Stimulated activated CD4-positive, alpha-beta T cell treated with anti-CD3 and anti-CD28 coated beads, TNF-alpha, amount 100 ng/mL, for 24 hours (primary cell): ENCODE measurements around the gene PSG4.
"Not testable (repeated sequence)": the region's sequence is repeated elsewhere in the genome, so short reads cannot be mapped to it uniquely, and the experiment has no call there.

Experiments
- DNase-seq, 3 experiments: peaks; one replicate each; pipeline ENCODE4 v3.0.0-alpha.2; 2020; ENCODE audit warnings: low read depth in 3 of 3

The PSG4 gene

DNA sequence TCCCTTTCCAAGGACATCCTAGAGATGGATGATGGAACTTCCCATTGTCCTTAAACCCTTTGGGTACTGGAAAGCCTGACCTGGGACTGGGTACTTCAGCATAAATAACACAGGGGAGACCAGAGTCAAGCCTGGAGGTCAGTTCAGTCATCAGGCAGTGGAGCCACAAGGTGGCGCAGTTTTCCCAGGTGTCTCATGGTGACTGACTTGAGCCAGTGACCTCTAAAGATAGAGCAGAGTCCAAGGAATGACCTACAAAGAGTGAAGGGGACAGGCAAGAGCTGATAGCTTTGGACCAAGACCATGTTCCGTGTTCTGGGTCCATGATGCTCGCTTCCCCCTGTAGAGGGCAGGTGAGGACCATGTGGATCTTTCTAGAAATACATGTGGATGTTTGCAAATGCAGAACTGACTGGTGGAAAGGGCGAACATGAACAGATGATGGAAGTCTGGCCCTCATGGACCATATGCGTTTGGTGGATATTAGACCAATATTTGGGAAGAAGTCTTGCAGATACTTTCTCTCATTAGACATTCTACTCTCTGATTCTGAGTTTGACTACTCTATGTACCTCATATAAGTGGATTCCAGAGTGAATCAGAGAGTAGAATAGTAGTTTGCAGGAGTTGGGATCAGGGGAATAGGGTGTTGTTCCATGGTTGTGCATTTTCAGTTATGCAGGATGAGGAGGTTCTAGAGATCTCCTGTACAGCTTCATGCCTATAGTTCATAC lies 6.6 kb downstream of the PSG4 start:
- not testable (repeated sequence) for DNase-seq

DNA sequence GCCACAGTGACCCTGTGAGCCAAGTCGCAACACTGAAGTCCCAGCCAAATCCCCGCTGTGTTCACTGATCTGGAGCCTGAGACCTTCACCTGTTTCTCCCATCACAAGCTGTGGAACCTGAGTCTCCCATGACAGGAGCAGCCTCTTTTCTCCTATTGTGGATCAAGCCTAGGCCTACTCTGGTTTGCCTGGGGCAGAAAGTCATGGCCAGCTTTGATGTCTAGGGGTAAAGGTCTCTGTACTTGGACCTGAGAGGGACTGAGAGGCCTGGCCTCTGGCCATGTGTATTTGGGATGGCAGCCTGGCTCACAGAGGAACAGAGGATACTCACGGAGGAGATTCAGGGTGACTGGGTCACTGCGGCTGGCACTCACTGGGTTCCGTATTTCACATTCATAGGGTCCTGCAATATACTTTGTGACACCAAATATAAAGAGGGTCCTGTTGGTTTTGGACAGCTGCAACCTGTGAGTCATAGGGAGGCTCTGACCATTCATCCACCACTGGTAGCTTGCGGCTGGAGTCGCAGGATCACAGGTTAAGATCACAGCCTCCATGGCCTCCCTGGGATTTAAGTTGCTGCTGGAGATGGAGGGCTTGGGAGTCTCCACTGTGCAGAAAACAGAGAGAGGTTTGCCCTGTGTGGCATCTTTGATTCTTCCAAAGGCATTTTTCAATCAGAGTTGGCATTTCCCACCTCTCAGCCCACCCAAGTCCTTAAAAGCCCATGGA lies 7.6 kb downstream of the PSG4 start:
- not testable (repeated sequence) for DNase-seq

DNA sequence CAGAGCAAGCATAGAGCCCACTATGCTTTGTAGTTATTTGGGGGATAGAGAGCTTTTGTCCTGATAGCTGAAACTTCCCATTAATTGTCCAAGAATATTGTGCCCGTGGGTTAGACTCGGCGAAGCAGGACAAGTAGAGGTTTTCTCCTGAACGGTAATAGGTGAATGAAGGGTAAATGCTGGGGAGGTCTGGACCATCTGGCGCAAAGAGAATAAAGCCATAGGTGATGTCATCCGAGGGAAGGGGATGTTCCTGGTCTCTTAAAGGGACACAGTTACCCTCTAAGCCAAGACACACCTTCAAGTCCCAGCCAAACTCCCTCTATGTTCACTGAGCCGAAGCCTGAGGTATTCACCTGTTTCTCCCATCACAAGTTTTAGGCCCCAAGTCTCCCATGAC lies 11.0 kb downstream of the PSG4 start:
- DNase-seq: not testable (repeated sequence)

DNA sequence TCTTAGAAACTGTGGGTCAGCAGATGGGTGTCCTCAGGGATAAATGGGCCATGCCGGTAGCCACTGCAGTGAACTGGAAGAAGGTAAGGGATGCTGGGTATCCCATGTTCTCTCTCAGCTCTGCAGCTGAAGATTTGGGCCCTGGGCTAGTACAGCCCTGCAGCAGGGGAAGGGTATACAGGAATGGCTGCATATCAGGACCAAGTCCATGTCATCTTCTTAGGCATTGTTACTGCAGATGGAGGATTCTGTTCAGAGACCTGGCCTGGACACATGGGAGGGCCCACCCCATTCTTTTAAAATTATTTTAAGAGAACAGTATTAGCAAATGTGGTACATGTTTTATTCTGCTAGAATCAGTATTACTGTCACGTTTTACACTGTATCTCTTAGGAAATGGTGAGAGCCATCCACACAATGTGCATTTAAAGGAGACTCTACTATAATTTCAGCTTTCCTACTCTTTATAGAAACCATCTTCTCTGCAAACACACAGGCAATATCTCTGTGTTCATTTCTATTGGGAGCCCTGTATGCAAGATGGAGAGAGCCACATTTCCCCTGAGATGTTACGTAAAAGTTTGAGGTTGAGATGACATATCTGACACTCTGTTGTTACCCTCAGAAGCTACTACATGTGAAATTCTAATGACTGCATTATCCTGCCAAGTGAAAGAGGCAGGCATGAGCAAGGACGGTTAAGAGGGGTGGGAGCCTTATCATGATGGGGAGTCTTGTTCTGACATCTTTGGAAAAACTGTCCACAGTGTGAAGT lies 12.9 kb downstream of the PSG4 start:
- DNase-seq: not testable (repeated sequence)

DNA sequence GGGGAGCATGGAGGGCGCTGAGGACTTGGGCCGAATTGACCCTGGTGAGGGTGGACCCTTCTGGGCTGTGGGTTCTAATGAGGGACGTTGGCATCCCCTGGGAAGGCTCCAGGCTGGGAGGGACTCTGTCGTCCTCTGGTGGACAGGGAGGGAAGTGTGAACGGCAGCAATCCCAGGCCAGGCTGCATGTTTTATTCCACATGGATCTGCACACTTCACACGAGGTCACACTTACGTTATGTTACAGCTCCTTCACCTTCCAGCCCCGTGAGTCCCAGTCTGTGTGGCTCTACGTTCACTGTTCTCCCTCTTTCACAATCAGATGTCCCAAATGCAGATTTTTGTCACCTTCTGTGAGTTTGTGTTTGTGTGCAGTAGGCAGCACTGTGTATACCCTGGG lies 17.3 kb downstream of the PSG4 start:
- not testable (repeated sequence) for DNase-seq

DNA sequence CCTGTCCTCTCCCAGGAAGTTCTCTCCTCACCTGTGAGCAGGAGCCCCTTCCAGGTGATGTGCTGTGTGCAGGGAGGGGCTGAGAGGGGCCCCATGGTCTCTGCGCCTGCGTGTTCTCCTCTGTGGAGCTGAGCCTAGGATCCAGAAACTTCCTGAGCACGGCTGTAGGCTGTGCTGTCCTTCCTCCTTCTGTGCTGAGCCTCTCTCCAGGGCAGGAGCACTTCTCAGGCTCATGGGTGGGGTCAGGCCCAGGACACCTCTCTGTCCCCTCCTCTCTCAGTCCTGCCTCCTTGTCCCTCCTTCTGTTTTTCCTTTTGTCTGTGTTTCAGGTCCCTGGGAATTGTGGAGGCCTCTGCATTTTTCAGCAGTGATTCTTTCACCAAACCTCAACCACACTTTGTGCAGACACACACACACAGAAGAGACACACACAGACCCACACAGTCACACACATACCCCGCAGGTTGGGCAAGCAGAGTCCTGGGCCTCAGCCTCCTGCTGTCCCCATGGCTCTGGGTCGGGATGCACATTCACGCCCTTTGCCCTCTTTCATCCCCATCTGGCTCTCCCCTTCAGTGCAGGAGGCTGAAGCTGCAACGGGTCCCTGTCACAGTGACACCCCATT lies 19.0 kb downstream of the PSG4 start, which contains the start of gene PSG5:
TSS of gene PSG5 (minus strand) at position 226 of the 625 bp plus-strand sequence. CDS start at position 95, 131 bp downstream.
- DNase-seq: not testable (repeated sequence)

DNA sequence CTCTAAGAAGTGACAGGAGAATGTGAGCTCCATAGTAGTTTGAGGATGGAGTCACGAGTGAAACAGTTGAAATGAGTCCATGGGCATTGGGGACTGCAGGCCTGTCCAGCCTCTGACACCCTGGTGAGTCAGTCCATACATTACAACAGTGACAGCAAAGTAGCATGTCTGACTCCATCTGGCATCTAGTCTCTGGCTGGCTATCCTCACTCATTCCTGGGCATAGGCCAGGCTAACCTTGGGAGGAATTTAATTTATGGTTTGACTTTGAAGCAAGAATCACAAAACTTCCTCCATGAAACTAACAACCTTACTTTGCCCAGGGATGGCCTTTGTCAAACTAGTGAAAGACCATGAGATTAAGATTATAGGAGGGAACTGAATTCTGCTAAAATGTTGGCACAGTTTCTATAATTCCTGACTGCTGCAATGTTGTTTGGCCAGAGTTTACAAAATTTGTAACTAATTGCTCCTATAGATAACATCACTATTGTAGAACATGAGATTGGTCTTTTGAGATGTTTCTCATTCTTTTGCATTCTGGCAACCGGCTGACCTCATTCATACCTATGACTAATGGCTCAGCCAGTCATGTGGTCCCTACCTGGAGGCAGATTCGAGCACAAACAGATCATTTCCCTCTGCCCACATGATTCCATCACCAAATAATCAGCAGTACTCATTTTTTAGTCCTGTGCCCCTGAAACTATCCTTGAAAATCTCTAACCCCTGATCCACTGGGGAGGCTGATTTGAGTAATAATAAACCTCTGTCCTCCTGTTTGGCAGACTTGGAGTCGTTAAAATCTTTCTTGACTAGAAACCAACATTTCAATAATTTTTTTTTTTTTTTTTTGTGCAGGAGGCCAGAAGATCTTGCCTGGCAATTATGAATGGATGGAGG lies 23.3 kb downstream of the PSG4 start:
- DNase-seq: not testable (repeated sequence)

DNA sequence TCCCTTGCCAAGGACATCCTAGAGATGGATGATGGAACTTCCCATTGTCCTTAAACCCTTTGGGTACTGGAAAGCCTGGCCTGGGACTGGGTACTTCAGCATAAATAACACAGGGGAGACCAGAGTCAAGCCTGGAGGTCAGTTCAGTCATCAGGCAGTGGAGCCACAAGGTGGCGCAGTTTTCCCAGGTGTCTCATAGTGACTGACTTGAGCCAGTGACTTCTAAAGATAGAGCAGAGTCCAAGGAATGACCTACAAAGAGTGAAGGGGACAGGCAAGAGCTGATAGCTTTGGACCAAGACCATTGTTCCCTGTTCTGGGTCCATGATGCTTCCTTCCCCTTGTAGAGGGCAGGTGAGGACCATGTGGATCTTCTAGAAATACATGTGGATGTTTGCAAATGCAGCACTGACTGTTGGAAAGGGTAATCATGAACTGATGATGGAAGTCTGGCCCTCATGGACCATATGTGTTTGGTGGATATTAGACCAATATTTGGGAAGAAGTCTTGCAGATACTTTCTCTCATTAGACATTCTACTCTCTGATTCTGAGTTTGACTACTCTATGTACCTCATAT lies 25.8 kb downstream of the PSG4 start:
- peak in 1 of 3 experiments; percentile 2 for DNase-seq

DNA sequence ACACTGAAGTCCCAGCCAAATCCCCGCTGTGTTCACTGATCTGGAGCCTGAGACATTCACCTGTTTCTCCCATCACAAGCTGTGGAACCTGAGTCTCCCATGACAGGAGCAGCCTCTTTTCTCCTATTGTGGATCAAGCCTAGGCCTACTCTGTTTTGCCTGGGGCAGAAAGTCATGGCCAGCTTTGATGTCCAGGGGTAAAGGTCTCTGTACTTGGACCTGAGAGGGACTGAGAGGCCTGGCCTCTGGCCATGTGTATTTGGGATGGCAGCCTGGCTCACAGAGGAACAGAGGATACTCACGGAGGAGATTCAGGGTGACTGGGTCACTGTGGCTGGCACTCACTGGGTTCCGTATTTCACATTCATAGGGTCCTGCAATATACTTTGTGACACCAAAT lies 26.9 kb downstream of the PSG4 start:
- DNase-seq: not testable (repeated sequence)

DNA sequence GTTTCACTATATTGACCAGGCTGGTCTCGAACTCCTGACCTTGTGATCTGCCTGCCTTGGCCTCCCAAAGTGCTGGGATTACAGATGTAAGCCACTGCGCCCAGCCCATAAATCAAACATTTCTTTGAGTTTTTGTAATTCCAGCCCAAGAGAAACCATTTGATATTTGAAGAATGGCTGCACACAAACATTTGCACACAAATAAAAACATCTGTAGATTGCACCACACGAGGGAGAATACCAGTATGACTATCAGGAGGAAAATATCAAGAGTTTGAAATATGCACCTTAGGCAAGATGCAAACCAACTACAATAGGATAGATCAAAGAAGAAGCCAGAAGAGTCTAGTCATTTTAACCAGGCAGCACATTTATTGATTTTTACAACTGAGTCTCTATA lies 39.5 kb downstream of the PSG4 start:
- not testable (repeated sequence) for DNase-seq

DNA sequence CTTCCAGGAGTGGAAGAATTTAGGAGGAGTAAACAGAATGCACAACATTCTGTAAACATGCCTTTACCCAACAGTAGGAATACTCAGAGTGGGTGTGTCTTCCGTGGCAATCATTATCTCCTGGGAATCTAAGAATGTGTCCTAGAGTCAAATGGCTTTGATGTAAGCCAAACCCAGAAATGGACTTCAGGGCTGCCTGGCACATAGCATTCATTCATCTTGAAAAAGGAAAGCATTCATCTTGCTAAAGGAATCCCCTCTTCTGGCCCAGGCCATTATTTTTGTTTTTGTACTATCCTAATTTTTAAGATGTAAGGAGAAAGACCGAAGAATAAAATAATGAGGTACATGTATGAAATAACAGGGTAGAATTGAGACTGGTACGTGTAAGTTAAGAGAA lies 42.3 kb downstream of the PSG4 start:
- DNase-seq: not testable (repeated sequence)

DNA sequence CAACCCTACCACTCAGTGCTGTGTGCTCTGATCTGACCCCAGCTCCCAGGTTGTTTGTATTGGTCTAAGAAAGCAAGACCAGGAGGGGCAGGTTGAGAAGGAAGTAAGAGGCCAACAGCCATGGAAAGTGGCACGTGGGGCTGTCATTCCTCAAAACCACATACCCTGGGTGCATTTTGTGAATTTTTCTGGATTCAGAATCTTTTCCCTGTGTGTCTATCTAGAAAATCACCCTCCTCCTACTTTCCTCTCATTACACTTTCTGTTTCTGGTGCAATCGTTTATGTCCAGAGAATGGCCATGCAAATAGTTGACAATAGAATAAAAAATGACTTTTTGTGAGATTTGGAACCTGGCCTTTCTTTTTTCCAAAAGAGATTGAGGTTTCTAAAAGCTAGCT lies 43.2 kb downstream of the PSG4 start:
- DNase-seq: not testable (repeated sequence)

DNA sequence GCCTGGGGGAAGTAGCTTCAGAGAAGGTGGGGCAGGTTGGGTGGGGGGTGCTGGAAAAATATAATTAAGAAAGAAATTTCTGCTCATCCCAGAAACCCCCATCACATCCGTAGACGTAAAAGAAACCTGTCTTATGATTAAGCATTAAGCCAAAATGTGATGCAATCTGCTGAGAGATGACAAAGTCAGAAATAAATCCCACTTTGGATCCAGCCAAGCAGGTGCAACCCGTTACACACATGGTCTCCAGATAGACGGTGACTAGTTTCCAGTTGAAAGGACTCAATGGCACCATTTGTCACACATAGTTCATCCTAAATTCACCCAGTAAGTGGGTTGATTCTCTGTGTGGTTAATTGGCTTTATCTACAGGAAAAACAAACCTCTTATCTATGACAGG lies 53.2 kb downstream of the PSG4 start:
- DNase-seq: no peak

DNA sequence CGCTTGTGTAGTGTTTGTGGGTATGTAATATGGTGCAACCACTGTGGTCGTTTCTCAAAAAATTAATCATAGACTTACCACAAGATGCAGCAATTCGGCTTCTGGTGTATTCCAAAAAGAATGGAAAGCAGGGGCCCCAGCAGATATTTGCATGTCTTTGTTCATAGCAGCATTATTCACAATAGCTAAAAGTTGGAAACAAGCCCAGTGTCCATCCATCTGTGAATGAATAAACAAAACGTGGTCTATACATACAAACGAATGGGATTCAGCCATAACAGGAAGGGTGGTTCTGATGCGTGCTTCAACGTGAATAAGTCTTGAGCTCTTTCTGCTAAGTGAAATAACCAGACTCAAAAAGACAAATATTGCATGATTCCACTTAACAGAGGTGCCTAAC lies 55.6 kb downstream of the PSG4 start:
- not testable (repeated sequence) for DNase-seq

DNA sequence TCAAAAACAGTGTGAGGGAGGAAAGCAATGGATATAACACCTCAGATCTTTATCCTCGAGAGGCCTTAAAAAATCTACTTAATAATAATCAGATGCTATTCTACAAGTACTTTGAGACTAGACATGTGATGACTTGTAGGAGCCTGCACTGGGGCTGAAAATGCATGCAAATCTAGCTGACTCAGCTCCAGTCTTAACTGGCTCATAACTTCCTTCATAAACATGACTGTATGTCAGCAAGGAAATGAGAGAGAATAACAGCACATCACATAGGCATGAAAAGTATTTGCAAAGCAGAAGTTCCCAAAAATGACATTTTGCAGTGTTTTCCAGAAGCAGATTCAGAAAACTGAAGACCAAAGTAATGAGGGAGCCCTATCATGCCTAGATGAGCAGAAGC lies 57.2 kb downstream of the PSG4 start:
- no peak for DNase-seq
